ENCODE measurements around the gene RFTN1.

Gene RFTN1

GRCh38 chr3:16411441-16411840 is 102.1 kb downstream of the RFTN1 start:
- DNase-seq (ENCODE audit: low read depth in 4 of 4, low spot score in 1 of 4): no peak

GRCh38 chr3:16410659-16411058 is 102.8 kb downstream of the RFTN1 start:
- DNase-seq (ENCODE audit: low read depth in 4 of 4, low spot score in 1 of 4): no peak

- DNase-seq (ENCODE audit: low read depth in 4 of 4, low spot score in 1 of 4): no peak
Measured at GRCh38 chr3:16409032-16409431, 104.5 kb downstream of the RFTN1 start.

GRCh38 chr3:16407366-16407765 is 106.1 kb downstream of the RFTN1 start:
- no peak for DNase-seq (ENCODE audit: low read depth in 4 of 4, low spot score in 1 of 4)

GRCh38 chr3:16406579-16406978 is 106.9 kb downstream of the RFTN1 start:
- no peak for DNase-seq (ENCODE audit: low read depth in 4 of 4, low spot score in 1 of 4)

GRCh38 chr3:16406166-16406565 is 107.3 kb downstream of the RFTN1 start:
- no peak for DNase-seq (ENCODE audit: low read depth in 4 of 4, low spot score in 1 of 4)

GRCh38 chr3:16404349-16404895 is 109.1 kb downstream of the RFTN1 start:
- no peak for DNase-seq (ENCODE audit: low read depth in 4 of 4, low spot score in 1 of 4)

GRCh38 chr3:16402451-16402850 is 111.0 kb downstream of the RFTN1 start:
- no peak for DNase-seq (ENCODE audit: low read depth in 4 of 4, low spot score in 1 of 4)

- no peak for DNase-seq (ENCODE audit: low read depth in 4 of 4, low spot score in 1 of 4)
Measured at GRCh38 chr3:16401273-16401672, 112.2 kb downstream of the RFTN1 start.

- DNase-seq (ENCODE audit: low read depth in 4 of 4, low spot score in 1 of 4): no peak
Measured at GRCh38 chr3:16400106-16400931, 113.2 kb downstream of the RFTN1 start.

GRCh38 chr3:16399473-16399872 is 114.0 kb downstream of the RFTN1 start:
- no peak for DNase-seq (ENCODE audit: low read depth in 4 of 4, low spot score in 1 of 4)

GRCh38 chr3:16398648-16399047 is 114.9 kb downstream of the RFTN1 start:
- no peak for DNase-seq (ENCODE audit: low read depth in 4 of 4, low spot score in 1 of 4)

- no peak for DNase-seq (ENCODE audit: low read depth in 4 of 4, low spot score in 1 of 4)
Measured at GRCh38 chr3:16396202-16396601, 117.3 kb downstream of the RFTN1 start.

GRCh38 chr3:16395212-16395611 is 118.3 kb downstream of the RFTN1 start:
- no peak for DNase-seq (ENCODE audit: low read depth in 4 of 4, low spot score in 1 of 4)

- no peak for DNase-seq (ENCODE audit: low read depth in 4 of 4, low spot score in 1 of 4)
Measured at GRCh38 chr3:16394639-16395038, 118.9 kb downstream of the RFTN1 start.

GRCh38 chr3:16392717-16393116 is 120.8 kb downstream of the RFTN1 start:
- no peak for DNase-seq (ENCODE audit: low read depth in 4 of 4, low spot score in 1 of 4)

- DNase-seq (ENCODE audit: low read depth in 4 of 4, low spot score in 1 of 4): no peak
Measured at GRCh38 chr3:16392065-16392464, 121.4 kb downstream of the RFTN1 start.

GRCh38 chr3:16390581-16390980 is 122.9 kb downstream of the RFTN1 start:
- DNase-seq (ENCODE audit: low read depth in 4 of 4, low spot score in 1 of 4): no peak

GRCh38 chr3:16388850-16389441 is 124.6 kb downstream of the RFTN1 start:
- no peak for DNase-seq (ENCODE audit: low read depth in 4 of 4, low spot score in 1 of 4)

GRCh38 chr3:16386561-16386960 is 126.9 kb downstream of the RFTN1 start:
- no peak for DNase-seq (ENCODE audit: low read depth in 4 of 4, low spot score in 1 of 4)

GRCh38 chr3:16385151-16385550 is 128.3 kb downstream of the RFTN1 start:
- no peak for DNase-seq (ENCODE audit: low read depth in 4 of 4, low spot score in 1 of 4)

- DNase-seq (ENCODE audit: low read depth in 4 of 4, low spot score in 1 of 4): no peak
Measured at GRCh38 chr3:16383864-16384263, 129.6 kb downstream of the RFTN1 start.

Data from stimulated activated CD4-positive, alpha-beta T cell treated with anti-CD3 and anti-CD28 coated beads, Interleukin-1b, Interleukin-23, amount 100 ng/mL, for 24 hours (primary cell).